BE2C (cell line): ENCODE measurements around the gene EXOC2.

ENCODE experiments used
- DNase-seq: peaks from one replicate; pipeline ENCODE4 v3.0.0-alpha.2; 2020
- H3K27me3 ChIP-seq: fragments of 250-450 bp; sonication (Bioruptor Pico); 2 replicates; pipeline ENCODE4 v1.5.1; 2020; ENCODE audit warnings: mild to moderate bottlenecking
- H3K36me3 ChIP-seq: fragments of 250-450 bp; sonication (Bioruptor Pico); 2 replicates; pipeline ENCODE4 v1.5.1; 2020; ENCODE audit warnings: mild to moderate bottlenecking
- H3K4me1 ChIP-seq: fragments of 250-450 bp; sonication (Bioruptor Pico); 2 replicates; pipeline ENCODE4 v1.5.1; 2020
- H3K4me3 ChIP-seq: 2 replicates; pipeline ENCODE4 v1.5.1; 2011; ENCODE audit warnings: low read depth, low read length
- H3K9me3 ChIP-seq: fragments of 250-450 bp; sonication (Bioruptor Pico); 2 replicates; pipeline ENCODE4 v1.5.1; 2020
- CTCF ChIP-seq: IDR thresholded peaks from 2 replicates; pipeline ENCODE4 v1.5.1; 2012; ENCODE audit warnings: mild to moderate bottlenecking, low read depth, low read length

The EXOC2 gene

GRCh38 chr6:540490-540889, 152.4 kb downstream of the EXOC2 start:
- H3K27me3 ChIP-seq: no peaks in the 10 kb centered on the region
- no peaks in the 10 kb centered on the region; the same call in 1 of the 2 replicates for H3K9me3 ChIP-seq
- H3K4me3 ChIP-seq: no peak overlapping the region
- H3K36me3 ChIP-seq: no peaks in the 10 kb centered on the region; the same call in 1 of the 2 replicates
- no peak for TF ChIP-seq CTCF
- no peak for DNase-seq
- no peaks in the 10 kb centered on the region for H3K4me1 ChIP-seq

GRCh38 chr6:537114-537513, 155.8 kb downstream of the EXOC2 start:
- no peaks in the 10 kb centered on the region for H3K36me3 ChIP-seq
- DNase-seq: no peak
- TF ChIP-seq CTCF: no peak

GRCh38 chr6:530425-530824, 162.5 kb downstream of the EXOC2 start:
- DNase-seq: no peak
- TF ChIP-seq CTCF: no peak
- no peaks in the 10 kb centered on the region for H3K4me1 ChIP-seq
- H3K27me3 ChIP-seq: no peaks in the 10 kb centered on the region
- no peaks in the 10 kb centered on the region for H3K9me3 ChIP-seq
- H3K36me3 ChIP-seq: peaks cover 3% of the 10 kb centered on the region
- H3K4me3 ChIP-seq: no peak overlapping the region

More at GRCh38 chr6:537114-537513, 155.8 kb downstream of the EXOC2 start:
- Histone ChIP-seq H3K9me3 (no peaks in the 10 kb centered on the region; the same call in 1 of the 2 replicates), H3K4me1 (no peaks in the 10 kb centered on the region), H3K4me3 (no peak overlapping the region), H3K27me3 (no peaks in the 10 kb centered on the region)

GRCh38 chr6:528989-529388, 163.9 kb downstream of the EXOC2 start:
- peaks cover 3% of the 10 kb centered on the region for H3K36me3 ChIP-seq
- TF ChIP-seq CTCF: no peak
- H3K9me3 ChIP-seq: no peaks in the 10 kb centered on the region
- no peak for DNase-seq
- no peak overlapping the region for H3K4me3 ChIP-seq
- no peaks in the 10 kb centered on the region for H3K4me1 ChIP-seq
- no peaks in the 10 kb centered on the region for H3K27me3 ChIP-seq

- TF ChIP-seq CTCF: no peak
- no peaks in the 10 kb centered on the region for H3K4me1 ChIP-seq
Observed at GRCh38 chr6:527989-528673, 164.8 kb downstream of the EXOC2 start.

GRCh38 chr6:524803-525202, 168.1 kb downstream of the EXOC2 start:
- no peaks in the 10 kb centered on the region for H3K4me1 ChIP-seq
- no peaks in the 10 kb centered on the region for H3K9me3 ChIP-seq
- no peak for DNase-seq
- H3K36me3 ChIP-seq: no peaks in the 10 kb centered on the region
- no peak overlapping the region for H3K4me3 ChIP-seq
- H3K27me3 ChIP-seq: no peaks in the 10 kb centered on the region
- no peak for TF ChIP-seq CTCF

More at GRCh38 chr6:527989-528673, 164.8 kb downstream of the EXOC2 start:
- H3K36me3 ChIP-seq: peaks cover 3% of the 10 kb centered on the region
- H3K9me3 ChIP-seq: no peaks in the 10 kb centered on the region
- no peaks in the 10 kb centered on the region for H3K27me3 ChIP-seq
- DNase-seq: no peak
- no peak overlapping the region for H3K4me3 ChIP-seq
